A673 (cell line): ENCODE data around the gene COL1A1. TPM values are rescaled to one million over a fixed set of nuclear protein-coding genes. Genes with fewer than 3 reads are reported as not detected.

ENCODE experiments used
- BruUV-seq: library from RNA; stranded (reverse); fragments of 400-500 nt; replicated peaks from 2 replicates; lab custom pipeline; 2021; lab: Mats Ljungman, UMichigan
- CTCF ChIA-PET: fragments of 300-600 bp; sonication (Branson Sonifier 250); formaldehyde crosslinking; loops from one replicate; lab custom pipeline; 2022; ENCODE audit warnings: antibody characterized with exemption; lab: Charles Lee
- POLR2A ChIA-PET: fragments of 300-600 bp; sonication (Branson Sonifier 250); formaldehyde crosslinking; loops from one replicate; lab custom pipeline; 2022; ENCODE audit warnings: antibody characterized with exemption; ENCODE audit not compliant: low non-redundant PET; lab: Charles Lee
- DNase-seq: peaks from one replicate; pipeline ENCODE4 v3.0.0-alpha.2; 2015; ENCODE audit warnings: low spot score
- H3K27ac ChIP-seq: fragments of 200-600 bp; sonication (generic); 2 replicates; pipeline ENCODE4 v1.5.1; 2016; ENCODE audit warnings: mixed run types, low read depth, mild to moderate bottlenecking, mixed read lengths, antibody characterized with exemption, low read length; ENCODE audit not compliant: poor library complexity, severe bottlenecking
- H3K27me3 ChIP-seq: fragments of 200-600 bp; sonication (generic); replicated peaks from 2 replicates; pipeline ENCODE4 v1.6.1; 2017; ENCODE audit warnings: mixed run types, low read depth, mild to moderate bottlenecking, mixed read lengths, antibody characterized with exemption, low read length; ENCODE audit not compliant: insufficient read depth, poor library complexity
- H3K36me3 ChIP-seq: fragments of 200-600 bp; sonication (generic); 2 replicates; pipeline ENCODE4 v1.6.1; 2016; ENCODE audit warnings: mixed run types, mild to moderate bottlenecking, mixed read lengths, antibody characterized with exemption, low read length; ENCODE audit not compliant: insufficient read depth, poor library complexity, severe bottlenecking
- H3K4me1 ChIP-seq: fragments of 200-600 bp; sonication (generic); 2 replicates; pipeline ENCODE4 v1.6.1; 2017; ENCODE audit warnings: mixed run types, mild to moderate bottlenecking, mixed read lengths, antibody characterized with exemption, low read length; ENCODE audit not compliant: insufficient read depth, poor library complexity, severe bottlenecking
- H3K4me3 ChIP-seq: fragments of 200-600 bp; sonication (generic); 2 replicates; pipeline ENCODE4 v1.5.1; 2016; ENCODE audit warnings: low read depth, mixed run types, mild to moderate bottlenecking, mixed read lengths, low read length; ENCODE audit not compliant: poor library complexity, severe bottlenecking
- H3K9me3 ChIP-seq: fragments of 200-600 bp; sonication (generic); 2 replicates; pipeline ENCODE4 v1.6.1; 2016; ENCODE audit warnings: mixed run types, low read depth, mild to moderate bottlenecking, mixed read lengths, antibody characterized with exemption, low read length; ENCODE audit not compliant: poor library complexity, severe bottlenecking
- EZH2 ChIP-seq: fragments of 200-600 bp; sonication (generic); IDR thresholded peaks from 2 replicates; pipeline ENCODE4 v1.6.1; 2017; ENCODE audit warnings: borderline replicate concordance, low read depth, mild to moderate bottlenecking, mixed read lengths, antibody characterized with exemption, low read length; ENCODE audit not compliant: poor library complexity, severe bottlenecking
- intact Hi-C: fragments of 100-400 bp; cut with micrococcal nuclease; formaldehyde crosslinking; loops from one replicate; pipeline ENCODE4 v1.10.0; 2022; ENCODE audit not compliant: unreplicated experiment
- total RNA-seq: library from RNA; stranded (reverse); gene quantifications from 2 replicates; pipeline ENCODE4 v1.2.3, GENCODE V29; 2021
- TF ChIP-seq, protein P1 (sequence below): fragments of 300-800, 200-600 bp; sonication (generic); conservative IDR thresholded peaks from 2 replicates; pipeline ENCODE4 v1.5.1; 2017; ENCODE audit warnings: low read depth, mild to moderate bottlenecking, antibody characterized with exemption, low read length, moderate library complexity, mixed read lengths

Gene COL1A1
- total RNA-seq, 1 experiment from 2014 or later: 24.6 TPM

DNA sequence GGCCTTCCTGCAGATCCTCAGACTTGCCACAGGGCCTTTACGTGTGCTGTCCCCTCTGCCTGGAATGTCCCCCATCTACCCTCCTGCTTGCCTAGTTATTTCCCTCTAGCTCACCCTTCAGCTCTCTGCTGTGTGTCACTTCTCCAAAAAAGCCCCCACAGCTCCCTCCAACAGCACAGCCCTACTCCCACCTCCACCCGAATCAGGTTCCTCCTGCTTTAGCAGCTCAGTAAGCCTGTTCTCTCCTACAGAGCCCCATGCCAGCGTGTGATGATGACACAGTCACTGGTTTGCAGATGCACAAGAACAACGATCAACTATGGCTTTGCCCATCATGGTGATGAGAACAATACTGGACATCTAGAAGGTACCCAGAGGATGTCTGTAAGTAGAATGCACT is 64.4 kb downstream of the COL1A1 start:
- Histone ChIP-seq H3K4me1 (peaks cover 9% of the 10 kb centered on the region), H3K27me3 (no peaks in the 10 kb centered on the region), H3K27ac (no peak overlapping the region), H3K4me3 (no peak overlapping the region), H3K36me3 (peaks cover 69% of the 10 kb centered on the region), H3K9me3 (no peaks in the 10 kb centered on the region)
- no peak for DNase-seq
- intact Hi-C loops: no loop called here
- CTCF ChIA-PET: no interaction called here
- TF ChIP-seq EZH2: no peak
- POLR2A ChIA-PET: interaction anchor here (0.8 kb wide), 1 partner anchor 25 kb away, joined by 3 read pairs; no protein-coding TSS in a partner anchor
- BruUV-seq: no TSS peak

DNA sequence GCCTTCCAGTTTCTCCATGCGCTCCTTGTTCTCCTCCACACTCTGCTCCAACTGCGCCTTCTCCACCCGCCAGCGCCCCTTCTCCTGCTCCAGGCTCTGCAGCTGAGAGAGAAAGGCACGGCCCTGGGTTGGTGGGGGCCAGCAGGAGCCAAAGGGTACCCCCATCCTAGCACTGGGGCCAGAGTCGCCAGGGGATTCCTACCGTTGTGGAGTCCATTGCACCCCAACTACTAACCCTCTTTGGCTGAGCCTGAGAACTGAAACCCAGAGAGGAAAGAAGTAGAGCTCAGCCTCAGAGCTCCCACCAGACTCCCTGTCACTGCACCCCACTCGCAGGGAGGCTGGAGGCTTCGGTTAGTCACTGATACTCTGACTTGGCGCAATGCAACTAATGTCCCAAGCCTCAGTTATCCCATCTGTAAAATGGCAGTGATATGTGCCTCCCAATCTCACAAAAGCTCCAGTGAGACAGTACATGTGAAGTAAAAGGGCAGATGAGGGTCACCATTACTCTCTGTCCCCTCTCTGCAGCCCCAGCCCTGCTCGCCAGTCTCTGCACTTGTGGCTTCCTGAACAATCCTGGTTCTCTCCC is 65.2 kb downstream of the COL1A1 start:
- no peak for TF ChIP-seq EZH2
- TF ChIP-seq, protein P1, sequence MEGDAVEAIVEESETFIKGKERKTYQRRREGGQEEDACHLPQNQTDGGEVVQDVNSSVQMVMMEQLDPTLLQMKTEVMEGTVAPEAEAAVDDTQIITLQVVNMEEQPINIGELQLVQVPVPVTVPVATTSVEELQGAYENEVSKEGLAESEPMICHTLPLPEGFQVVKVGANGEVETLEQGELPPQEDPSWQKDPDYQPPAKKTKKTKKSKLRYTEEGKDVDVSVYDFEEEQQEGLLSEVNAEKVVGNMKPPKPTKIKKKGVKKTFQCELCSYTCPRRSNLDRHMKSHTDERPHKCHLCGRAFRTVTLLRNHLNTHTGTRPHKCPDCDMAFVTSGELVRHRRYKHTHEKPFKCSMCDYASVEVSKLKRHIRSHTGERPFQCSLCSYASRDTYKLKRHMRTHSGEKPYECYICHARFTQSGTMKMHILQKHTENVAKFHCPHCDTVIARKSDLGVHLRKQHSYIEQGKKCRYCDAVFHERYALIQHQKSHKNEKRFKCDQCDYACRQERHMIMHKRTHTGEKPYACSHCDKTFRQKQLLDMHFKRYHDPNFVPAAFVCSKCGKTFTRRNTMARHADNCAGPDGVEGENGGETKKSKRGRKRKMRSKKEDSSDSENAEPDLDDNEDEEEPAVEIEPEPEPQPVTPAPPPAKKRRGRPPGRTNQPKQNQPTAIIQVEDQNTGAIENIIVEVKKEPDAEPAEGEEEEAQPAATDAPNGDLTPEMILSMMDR: no peak
- Histone ChIP-seq H3K36me3 (peaks cover 61% of the 10 kb centered on the region), H3K9me3 (no peaks in the 10 kb centered on the region), H3K4me1 (peaks cover 9% of the 10 kb centered on the region), H3K4me3 (no peak overlapping the region), H3K27ac (no peak overlapping the region), H3K27me3 (no peaks in the 10 kb centered on the region)
- CTCF ChIA-PET: no interaction called here
- intact Hi-C loops: no loop called here
- POLR2A ChIA-PET: no interaction called here
- no peak for DNase-seq
- BruUV-seq: no TSS peak

DNA sequence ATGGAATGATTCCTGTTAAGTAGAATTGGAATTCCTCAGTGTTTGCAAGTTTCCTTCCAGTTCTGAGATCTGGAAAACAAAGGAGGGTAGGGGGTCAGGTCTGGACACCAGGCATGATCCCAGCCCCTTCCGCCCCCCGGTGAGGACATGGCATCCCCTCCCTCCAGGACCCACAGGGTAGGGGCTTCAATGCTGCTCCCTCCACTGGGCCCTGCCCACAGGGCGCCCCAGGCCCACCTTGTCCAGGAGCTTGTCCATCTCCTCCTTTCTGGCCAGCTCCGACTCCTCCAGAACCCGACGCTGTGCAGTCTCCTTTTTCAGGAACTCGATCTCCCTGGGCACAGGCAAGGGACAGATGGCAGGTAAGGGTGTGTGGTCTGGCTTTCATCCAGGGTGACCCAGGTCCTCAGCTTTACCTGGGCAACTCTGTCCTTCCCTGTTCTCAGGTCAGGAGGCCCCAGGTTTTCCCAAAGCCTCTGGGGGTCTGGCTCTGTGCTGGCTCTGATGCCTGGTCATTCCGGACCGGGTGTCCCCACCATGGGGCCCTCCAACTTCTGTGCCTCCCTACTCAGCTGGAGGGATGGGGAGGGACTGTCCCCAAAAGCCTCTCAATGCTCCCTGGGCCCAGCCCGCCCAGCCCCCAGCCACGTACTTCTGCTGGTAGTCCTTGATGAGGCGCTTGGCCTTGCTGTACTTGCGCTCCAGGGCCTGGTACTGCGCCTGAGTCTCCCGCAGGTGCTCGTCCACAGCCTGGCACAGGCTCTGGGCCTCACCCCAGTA is 65.9 kb downstream of the COL1A1 start:
- Histone ChIP-seq H3K27ac (no peak overlapping the region), H3K36me3 (peaks cover 54% of the 10 kb centered on the region), H3K4me1 (peaks cover 14% of the 10 kb centered on the region), H3K27me3 (no peaks in the 10 kb centered on the region), H3K4me3 (no peak overlapping the region), H3K9me3 (no peaks in the 10 kb centered on the region)
- intact Hi-C loops: no loop called here
- CTCF ChIA-PET: no interaction called here
- POLR2A ChIA-PET: no interaction called here
- no TSS peak for BruUV-seq
- TF ChIP-seq EZH2: no peak
- TF ChIP-seq, protein P1: no peak
- DNase-seq: no peak
